Inflammatory macrophage treated with lipopolysaccharide for 4 hours (primary cell): ENCODE measurements around the gene DLGAP1.
"Not testable (repeated sequence)": the region's sequence is repeated elsewhere in the genome, so short reads cannot be mapped to it uniquely, and the experiment has no call there.

ENCODE experiments used
- DNase-seq: peaks from one replicate; pipeline ENCODE4 v3.0.0-alpha.2; 2020

The DLGAP1 gene

GRCh38 chr18:4063545-4063944 is 391.6 kb downstream of the DLGAP1 start:
- DNase-seq, result no peak

GRCh38 chr18:4060427-4061281 is 394.5 kb downstream of the DLGAP1 start:
- peak; percentile 69 for DNase-seq

DNA sequence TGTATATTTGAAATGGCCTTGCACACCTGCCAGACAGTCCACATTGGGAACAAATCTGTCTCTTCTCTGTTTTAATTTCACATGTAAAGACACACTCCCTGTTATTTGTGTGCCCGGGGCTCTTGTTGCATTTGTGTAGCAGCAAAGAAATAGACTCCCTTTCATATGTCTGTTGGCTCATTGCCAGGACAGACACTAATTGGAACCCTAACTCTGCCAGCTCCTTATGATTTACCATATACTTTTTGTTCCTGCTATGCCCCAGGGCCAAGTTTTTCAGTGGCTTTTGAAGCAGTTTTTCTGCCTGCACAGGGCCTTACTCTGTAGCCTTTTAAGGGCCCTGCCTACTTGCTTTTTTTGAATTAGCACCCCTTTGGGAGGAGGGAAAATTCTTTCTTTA is 396.9 kb downstream of the DLGAP1 start:
- no peak for DNase-seq

GRCh38 chr18:4040391-4041092 is 414.6 kb downstream of the DLGAP1 start:
- DNase-seq, result no peak

- no peak for DNase-seq
Measured at GRCh38 chr18:4035521-4035920, 419.6 kb downstream of the DLGAP1 start.

DNA sequence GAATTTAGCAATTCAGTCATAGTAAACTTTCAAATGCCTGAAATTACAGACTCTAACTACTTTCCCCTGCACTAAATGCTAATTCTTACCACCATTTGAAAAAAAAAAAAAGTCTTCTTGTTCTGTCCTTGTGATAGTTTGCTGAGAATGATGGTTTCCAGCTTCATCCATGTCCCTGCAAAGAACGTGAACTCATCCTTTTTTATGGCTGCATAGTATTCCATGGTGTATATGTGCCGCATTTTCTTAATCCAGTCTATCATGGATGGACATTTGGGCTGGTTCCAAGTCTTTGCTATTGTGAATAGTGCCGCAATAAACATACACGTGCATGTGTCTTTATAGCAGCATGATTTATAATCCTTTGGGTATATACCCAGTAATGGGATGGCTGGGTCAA is 420.3 kb downstream of the DLGAP1 start:
- DNase-seq, result not testable (repeated sequence)

- DNase-seq, result no peak
Measured at GRCh38 chr18:4026542-4026941, 428.6 kb downstream of the DLGAP1 start.

- DNase-seq, result no peak
Measured at GRCh38 chr18:4024702-4025101, 430.4 kb downstream of the DLGAP1 start.

GRCh38 chr18:4022749-4023148 is 432.4 kb downstream of the DLGAP1 start:
- DNase-seq, result not testable (repeated sequence)

GRCh38 chr18:4020026-4020425 is 435.1 kb downstream of the DLGAP1 start:
- no peak for DNase-seq

DNA sequence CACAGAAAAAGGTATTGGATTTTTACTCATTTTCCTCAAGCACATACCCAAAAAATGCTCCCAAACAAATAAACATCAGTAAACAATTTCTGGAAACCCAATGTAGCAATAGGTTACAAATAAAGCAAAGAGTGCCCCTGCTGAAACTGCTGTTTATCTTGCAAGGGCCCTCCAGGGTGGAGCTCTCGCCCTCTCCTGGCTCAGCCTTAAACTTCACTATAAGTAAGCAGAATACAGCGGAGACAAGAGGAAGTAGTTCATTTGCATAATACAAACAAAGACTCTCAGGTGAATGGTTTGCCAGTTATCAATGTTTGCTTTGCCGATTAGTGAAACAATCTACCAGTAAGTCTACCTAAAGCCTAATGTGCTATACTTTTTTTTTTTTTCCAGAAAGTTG is 437.6 kb downstream of the DLGAP1 start:
- DNase-seq, result peak; percentile 11

DNA sequence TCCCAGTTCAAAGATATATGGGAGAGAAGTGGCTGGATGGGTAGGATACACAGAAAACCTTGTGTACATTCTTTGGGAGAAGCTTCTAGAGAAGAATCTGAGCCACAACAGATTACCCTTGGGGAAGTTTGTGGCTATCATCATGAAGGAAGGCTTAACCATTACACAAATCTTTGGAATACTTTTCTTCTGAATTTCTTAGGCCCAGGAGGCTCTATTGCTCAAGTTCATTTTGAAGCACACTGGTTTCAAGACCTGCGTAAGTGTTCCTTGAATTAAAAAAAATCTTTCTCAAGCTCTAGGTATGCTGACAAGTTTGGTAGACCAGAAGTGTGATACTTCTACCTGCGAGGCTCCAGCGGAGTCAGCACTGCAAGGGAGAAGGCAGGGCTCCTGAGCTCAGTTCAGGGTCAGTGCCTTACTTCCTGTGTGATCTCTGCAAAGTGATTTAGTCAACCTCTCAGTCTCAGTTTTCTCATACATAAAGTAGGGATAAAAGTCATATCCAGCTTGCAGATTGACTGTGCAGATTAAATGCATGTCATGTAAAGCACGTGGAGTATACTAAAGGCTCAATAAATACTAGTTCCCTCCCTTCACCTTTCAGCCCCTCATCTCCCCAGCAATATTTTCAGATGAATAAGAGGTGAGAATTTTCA is 438.6 kb downstream of the DLGAP1 start:
- DNase-seq, result no peak

GRCh38 chr18:4007846-4008245 is 447.3 kb downstream of the DLGAP1 start:
- DNase-seq, result no peak

GRCh38 chr18:4004183-4004829 is 450.8 kb downstream of the DLGAP1 start:
- DNase-seq, result no peak

GRCh38 chr18:3998698-3999333 is 456.3 kb downstream of the DLGAP1 start:
- peak; percentile 58 for DNase-seq

DNA sequence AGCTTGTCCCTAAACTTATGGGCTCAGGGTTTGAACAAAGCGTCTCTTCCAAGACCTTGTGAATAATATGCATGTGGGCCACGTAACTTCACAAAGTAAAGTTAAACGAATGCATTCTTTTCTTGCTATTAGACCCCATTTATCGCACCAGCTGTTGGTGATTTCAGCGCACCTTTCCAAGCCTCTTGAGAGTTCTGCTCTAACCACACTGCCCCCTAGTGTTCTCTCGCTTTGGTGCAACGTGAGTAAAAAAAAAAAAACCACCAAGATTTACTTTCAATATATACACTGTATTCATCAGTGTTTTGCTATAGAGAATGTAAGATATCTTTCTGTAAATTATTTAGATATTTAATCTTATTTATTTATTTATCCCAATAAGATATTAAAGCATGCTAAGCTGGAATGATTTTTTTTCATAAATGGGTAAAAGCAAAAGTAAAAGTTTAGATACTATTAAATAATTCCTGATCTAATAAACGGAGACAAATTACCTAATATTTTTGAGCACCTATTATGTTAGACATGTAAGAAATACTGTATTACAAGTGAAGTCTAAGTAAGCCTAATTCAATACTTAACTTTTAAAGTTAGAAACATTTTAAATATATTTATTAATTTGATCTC is 459.5 kb downstream of the DLGAP1 start:
- DNase-seq, result peak; percentile 65

GRCh38 chr18:3993941-3994687 is 461.0 kb downstream of the DLGAP1 start:
- DNase-seq, result no peak

- peak; percentile 19 for DNase-seq
Measured at GRCh38 chr18:3985664-3986063, 469.4 kb downstream of the DLGAP1 start.

GRCh38 chr18:3985020-3985419 is 470.1 kb downstream of the DLGAP1 start:
- peak; percentile 39 for DNase-seq

GRCh38 chr18:3984163-3984757 is 470.8 kb downstream of the DLGAP1 start:
- no peak for DNase-seq
